Endothelial cell of umbilical vein (primary cell): ENCODE measurements around the gene PBX2. TPM values are rescaled to one million over a fixed set of nuclear protein-coding genes. Genes with fewer than 3 reads are reported as not detected.

Experiments used
- BruUV-seq: library from RNA; stranded (reverse); fragments of 400-500 nt; replicated peaks from 2 replicates; lab custom pipeline; 2021; lab: Mats Ljungman, UMichigan
- CTCF ChIA-PET: fragments of 300-600, 350-600 bp; sonication (Branson Sonifier 250); formaldehyde crosslinking; loops from one replicate; lab custom pipeline; 2021; ENCODE audit warnings: antibody characterized with exemption, inconsistent platforms; lab: Charles Lee
- POLR2A ChIA-PET: fragments of 300-600, 350-600 bp; sonication (Branson Sonifier 250); formaldehyde crosslinking; loops from one replicate; lab custom pipeline; 2021; ENCODE audit warnings: antibody characterized with exemption, inconsistent platforms; lab: Charles Lee
- DNase-seq: peaks from one replicate; pipeline ENCODE4 v3.0.0-alpha.2; 2011; ENCODE audit warnings: low read depth, low spot score
- FAIRE-seq: peaks from 2 replicates; lab custom pipeline; 2011; peaks lifted over from hg19 to GRCh38; lab: Jason Lieb, UNC
- H2AFZ ChIP-seq: 2 replicates; pipeline ENCODE4 v1.6.0; 2012; ENCODE audit warnings: low read depth, low read length, control low read depth, inconsistent platforms
- H3K27ac ChIP-seq: 2 replicates; pipeline ENCODE4 v1.5.1; 2011; ENCODE audit warnings: low read depth, mild to moderate bottlenecking, control low read depth, low read length, moderate library complexity; ENCODE audit not compliant: insufficient read depth
- H3K27me3 ChIP-seq, 2 experiments: 2 replicates each; pipeline versions ENCODE4 v1.6.0 to v1.6.1; 2011; ENCODE audit warnings: low read length in 2 of 2, mixed read lengths in 1 of 2; ENCODE audit not compliant: control insufficient read depth in 2 of 2, insufficient read depth in 2 of 2
- H3K36me3 ChIP-seq, 2 experiments: 2 replicates in 1 of 2; 3 replicates in 1 of 2; pipeline ENCODE4 v1.5.1; 2011; ENCODE audit warnings: low read length in 2 of 2, mild to moderate bottlenecking in 1 of 2, moderate library complexity in 1 of 2; ENCODE audit not compliant: control insufficient read depth in 2 of 2, insufficient read depth in 2 of 2; ENCODE audit errors: extremely low read depth in 1 of 2
- H3K4me1 ChIP-seq: 3 replicates; pipeline ENCODE4 v1.5.1; 2011; ENCODE audit warnings: mild to moderate bottlenecking, low read length; ENCODE audit not compliant: control insufficient read depth, insufficient read depth; ENCODE audit errors: extremely low read depth
- H3K4me2 ChIP-seq: 2 replicates; pipeline ENCODE4 v1.6.1; 2011; ENCODE audit warnings: low read length, control low read depth, mixed read lengths; ENCODE audit not compliant: insufficient read depth
- H3K4me3 ChIP-seq, 3 experiments: fragments of 200-600 bp in 1 of 3; sonication (generic), shearing (Covaris generic) in 1 of 3; replicated peaks in 1 of 3; 2 replicates each; pipeline ENCODE4 v1.5.1; 2011 to 2016; ENCODE audit warnings: control low read depth in 3 of 3, low read length in 3 of 3, mild to moderate bottlenecking in 2 of 3, inconsistent platforms in 1 of 3, low read depth in 1 of 3, moderate library complexity in 1 of 3; ENCODE audit not compliant: insufficient read depth in 1 of 3
- H3K79me2 ChIP-seq: 2 replicates; pipeline ENCODE4 v1.6.0; 2012; ENCODE audit warnings: low read length, inconsistent platforms; ENCODE audit not compliant: control insufficient read depth, insufficient read depth
- H3K9ac ChIP-seq: replicated peaks from 2 replicates; pipeline ENCODE3; 2011; ENCODE audit warnings: low read length, control low read depth; ENCODE audit not compliant: insufficient read depth; ENCODE audit errors: extremely low read depth
- H3K9me1 ChIP-seq: replicated peaks from 3 replicates; pipeline ENCODE4 v1.6.0; 2011; ENCODE audit warnings: mild to moderate bottlenecking, low read length; ENCODE audit not compliant: control insufficient read depth, insufficient read depth; ENCODE audit errors: extremely low read depth
- H3K9me3 ChIP-seq: replicated peaks from 2 replicates; pipeline ENCODE4 v1.5.1; 2012; ENCODE audit warnings: low read length, inconsistent platforms; ENCODE audit not compliant: control insufficient read depth, insufficient read depth
- H4K20me1 ChIP-seq: replicated peaks from 2 replicates; pipeline ENCODE3; 2011; ENCODE audit warnings: mild to moderate bottlenecking, low read length; ENCODE audit not compliant: control insufficient read depth, insufficient read depth; ENCODE audit errors: extremely low read depth
- EZH2 ChIP-seq: IDR thresholded peaks from 2 replicates; pipeline ENCODE4 v1.6.1; 2012; ENCODE audit warnings: borderline replicate concordance, low read depth, mild to moderate bottlenecking, moderate library complexity, low read length, inconsistent platforms; ENCODE audit not compliant: severe bottlenecking
- FOS ChIP-seq: IDR thresholded peaks from 2 replicates; pipeline ENCODE4 v1.6.1; 2011; ENCODE audit warnings: mild to moderate bottlenecking, low read length, moderate library complexity, borderline replicate concordance; ENCODE audit not compliant: insufficient read depth
- GATA2 ChIP-seq: IDR thresholded peaks from 2 replicates; pipeline ENCODE4 v1.7.0; 2011; ENCODE audit warnings: low read depth, mild to moderate bottlenecking, moderate library complexity, mixed read lengths, low read length; ENCODE audit not compliant: insufficient read length, insufficient read depth
- JUN ChIP-seq: IDR thresholded peaks from 2 replicates; pipeline ENCODE4 v1.6.1; 2011; ENCODE audit warnings: borderline replicate concordance, low read depth; ENCODE audit not compliant: insufficient read length, insufficient read depth
- MYC ChIP-seq: IDR thresholded peaks from one replicate; pipeline ENCODE4 v1.6.1; 2011; ENCODE audit warnings: mild to moderate bottlenecking, low read depth, low read length
- POLR2A ChIP-seq: IDR thresholded peaks from 2 replicates; pipeline ENCODE4 v1.6.1; 2012; ENCODE audit warnings: low read depth, mild to moderate bottlenecking, control low read depth, low read length
- POLR2AphosphoS5 ChIP-seq: IDR thresholded peaks from 2 replicates; pipeline ENCODE4 v1.6.1; 2012; ENCODE audit warnings: low read depth, mild to moderate bottlenecking, control low read depth, low read length, moderate library complexity; ENCODE audit not compliant: insufficient read depth
- dilution Hi-C: fragments of 300-500 bp; cut with MboI; formaldehyde crosslinking; loops from one replicate; pipeline ENCODE4 v1.15.0; 2019; ENCODE audit warnings: low sequenced_read_pairs; ENCODE audit not compliant: extremely low pct_ligation_motif_present
- intact Hi-C: fragments of 100-400 bp; cut with micrococcal nuclease; formaldehyde crosslinking; loops from one replicate; pipeline ENCODE4 v1.10.0; 2022
- polyA plus RNA-seq, 4 experiments: library from polyadenylated mRNA; depleted of rRNA in 3 of 4; stranded (reverse) in 3 of 4; unstranded in 1 of 4; fragments of >200 nt; gene quantifications; 2 replicates each; pipeline versions ENCODE4 v1.2.1 to v1.2.3, GENCODE V29; 2011 to 2012; ENCODE audit warnings: missing spikeins in 1 of 4
- total RNA-seq: library from RNA; stranded (reverse); gene quantifications from 2 replicates; pipeline ENCODE4 v1.2.3, GENCODE V29; 2021
- TF ChIP-seq, protein P1 (sequence below): IDR thresholded peaks from 2 replicates; pipeline ENCODE4 v1.6.1; 2011; ENCODE audit not compliant: insufficient read depth, insufficient read length
- TF ChIP-seq, protein P2 (sequence below), 2 donors: IDR thresholded peaks; 1 replicate in 1 of 2; 2 replicates in 1 of 2; pipeline ENCODE4 v1.5.1; 2011; ENCODE audit warnings: low read length in 2 of 2, mild to moderate bottlenecking in 2 of 2, moderate library complexity in 2 of 2, control low read depth in 1 of 2, inconsistent platforms in 1 of 2, low read depth in 1 of 2; ENCODE audit not compliant: insufficient read depth in 1 of 2; ENCODE audit errors: extremely low read depth in 1 of 2

PBX2 gene
- total and polyA plus RNA-seq, 2 donors (not counting 3 experiments of a cell fraction or from before 2014, with no cell fraction given) = 82.3 to 100 TPM

DNA sequence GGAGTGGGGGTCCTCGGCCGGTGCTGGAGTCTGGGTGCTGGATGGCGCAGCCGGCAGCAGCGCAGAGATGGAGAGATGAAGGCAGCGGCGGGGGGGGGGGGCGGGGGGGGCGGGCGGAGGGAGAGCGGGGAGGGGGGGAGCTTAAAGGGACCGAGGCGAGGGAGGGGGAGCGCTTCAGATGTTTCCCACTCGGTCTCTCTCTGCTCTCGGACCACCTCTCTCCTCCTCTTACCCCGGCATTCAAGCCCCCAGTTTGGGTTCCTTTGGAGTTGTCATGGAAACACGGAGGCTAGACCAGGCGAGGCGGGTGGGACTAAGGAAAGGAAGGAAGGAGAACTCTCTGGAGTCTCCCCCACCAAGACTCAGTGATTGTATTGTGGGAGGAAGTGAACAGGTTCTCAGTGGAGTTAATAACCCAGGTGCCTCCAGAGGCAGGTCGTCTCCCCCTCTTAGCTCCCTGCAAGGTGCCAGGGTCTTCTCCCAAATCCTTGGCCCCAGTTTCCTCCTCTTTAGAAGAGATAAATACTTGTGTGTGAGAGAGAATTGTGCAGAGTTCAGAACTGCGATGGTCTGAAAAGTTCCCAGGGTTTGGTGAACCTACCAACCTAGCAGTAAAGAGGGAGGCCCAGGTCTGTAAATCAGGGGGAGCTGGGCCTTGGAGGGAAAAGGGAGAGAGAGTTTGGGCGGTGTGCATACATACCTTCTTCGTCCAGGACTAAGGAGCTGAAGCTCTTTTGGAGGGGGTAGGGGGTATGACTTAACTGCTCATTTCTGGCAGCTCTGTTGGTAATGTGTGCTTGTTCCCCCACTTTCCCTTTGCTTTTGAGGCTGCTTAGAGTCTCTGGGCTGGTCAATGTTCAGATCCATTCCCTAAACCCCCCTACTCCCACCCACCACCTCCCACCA, 37.9 kb downstream of the PBX2 start, which contains the start of gene PRRT1:
PRRT1 (minus strand) TSS at position 77 of the 906 bp plus-strand sequence. CDS start 112 bp downstream, outside the sequence.
- Histone ChIP-seq H3K9me3 (no peaks in the 10 kb centered on the region), H3K4me2 (peak within 1 kb of the TSS; percentile 40), H3K36me3 (no peaks in the 10 kb centered on the region), H3K9me1 (no peaks in the 10 kb centered on the region), H2AFZ (peak within 1 kb of the TSS; percentile 61), H3K27ac (no peak within 1 kb of the TSS), H4K20me1 (no peaks in the 10 kb centered on the region), H3K27me3 (peaks cover 12 to 16% of the 10 kb centered on the region in 2 experiments), H3K79me2 (peaks cover 4% of the 10 kb centered on the region), H3K4me1 (peaks cover 24% of the 10 kb centered on the region), H3K4me3 (peak within 1 kb of the TSS in 1 of 3 experiments; percentile 15), H3K9ac (no peak within 1 kb of the TSS)
- CTCF ChIA-PET = interaction anchor here (0.7 to 1.0 kb wide), 3 partner anchors 9 to 212 kb away, joined by 3 read pairs; no protein-coding TSS in a partner anchor
- DNase-seq (peak; percentile 18), FAIRE-seq (no peak)
- no TSS peak for BruUV-seq
- dilution Hi-C loops (no loop called here), intact Hi-C loops (no loop called here)
- no peak for TF ChIP-seq POLR2AphosphoS5
- TF ChIP-seq POLR2A = no peak
- TF ChIP-seq, protein P1, sequence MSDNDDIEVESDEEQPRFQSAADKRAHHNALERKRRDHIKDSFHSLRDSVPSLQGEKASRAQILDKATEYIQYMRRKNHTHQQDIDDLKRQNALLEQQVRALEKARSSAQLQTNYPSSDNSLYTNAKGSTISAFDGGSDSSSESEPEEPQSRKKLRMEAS = no peak
- no peak for TF ChIP-seq MYC
- TF ChIP-seq JUN = no peak
- TF ChIP-seq, protein P2, sequence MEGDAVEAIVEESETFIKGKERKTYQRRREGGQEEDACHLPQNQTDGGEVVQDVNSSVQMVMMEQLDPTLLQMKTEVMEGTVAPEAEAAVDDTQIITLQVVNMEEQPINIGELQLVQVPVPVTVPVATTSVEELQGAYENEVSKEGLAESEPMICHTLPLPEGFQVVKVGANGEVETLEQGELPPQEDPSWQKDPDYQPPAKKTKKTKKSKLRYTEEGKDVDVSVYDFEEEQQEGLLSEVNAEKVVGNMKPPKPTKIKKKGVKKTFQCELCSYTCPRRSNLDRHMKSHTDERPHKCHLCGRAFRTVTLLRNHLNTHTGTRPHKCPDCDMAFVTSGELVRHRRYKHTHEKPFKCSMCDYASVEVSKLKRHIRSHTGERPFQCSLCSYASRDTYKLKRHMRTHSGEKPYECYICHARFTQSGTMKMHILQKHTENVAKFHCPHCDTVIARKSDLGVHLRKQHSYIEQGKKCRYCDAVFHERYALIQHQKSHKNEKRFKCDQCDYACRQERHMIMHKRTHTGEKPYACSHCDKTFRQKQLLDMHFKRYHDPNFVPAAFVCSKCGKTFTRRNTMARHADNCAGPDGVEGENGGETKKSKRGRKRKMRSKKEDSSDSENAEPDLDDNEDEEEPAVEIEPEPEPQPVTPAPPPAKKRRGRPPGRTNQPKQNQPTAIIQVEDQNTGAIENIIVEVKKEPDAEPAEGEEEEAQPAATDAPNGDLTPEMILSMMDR (IDR thresholded peaks at IDR 0.05; ENCODE audit: extremely low read depth in 1 of 2, insufficient read depth in 1 of 2, low read depth in 1 of 2, low read length in 2 of 2) = no peak
- no peak for TF ChIP-seq EZH2
- TF ChIP-seq FOS = no peak
- no peak for TF ChIP-seq GATA2
- POLR2A ChIA-PET = no interaction called here
